Uterus (tissue), 4 donors: ENCODE data around the gene FBRS. TPM values are rescaled to one million over a fixed set of nuclear protein-coding genes. Genes with fewer than 3 reads are reported as not detected.

Experiments used
- DNase-seq, 2 donors: peaks; one replicate each; pipeline ENCODE4 v3.0.0-alpha.2; 2019 to 2020
- H3K27ac ChIP-seq, 2 donors: fragments of 200-600 bp; sonication (generic); 1 replicate in 1 of 2; 2 replicates in 1 of 2; pipeline ENCODE4 v1.5.1; 2016 to 2018
- H3K27me3 ChIP-seq, 2 donors: fragments of 200-600 bp; sonication (generic); one replicate each; pipeline ENCODE4 v1.5.1; 2018 to 2019; ENCODE audit warnings: control low read depth in 1 of 2
- H3K36me3 ChIP-seq, 2 donors: fragments of 200-600 bp; sonication (generic); one replicate each; pipeline ENCODE4 v1.5.1; 2019; ENCODE audit warnings: control low read depth in 1 of 2
- H3K4me1 ChIP-seq, 2 donors: fragments of 200-600 bp; sonication (generic); one replicate each; pipeline ENCODE4 v1.5.1; 2018 to 2019; ENCODE audit warnings: control low read depth in 1 of 2
- H3K4me3 ChIP-seq, 2 donors: fragments of 200-600 bp; sonication (generic); 1 replicate in 1 of 2; 2 replicates in 1 of 2; pipeline ENCODE4 v1.5.1; 2018 to 2019; ENCODE audit warnings: mild to moderate bottlenecking in 1 of 2
- H3K9me3 ChIP-seq, 2 donors: fragments of 200-600 bp; sonication (generic); one replicate each; pipeline ENCODE4 v1.5.1; 2019; ENCODE audit warnings: control low read depth in 1 of 2
- POLR2A ChIP-seq, 2 donors: fragments of 450-650 bp; IDR thresholded peaks; one replicate each; pipeline ENCODE4 v1.6.1; 2016; ENCODE audit warnings: antibody characterized with exemption in 2 of 2, mild to moderate bottlenecking in 1 of 2, moderate library complexity in 1 of 2
- intact Hi-C: fragments of 100-400 bp; cut with DNase I; formaldehyde crosslinking; loops from one replicate; pipeline ENCODE4 v1.15.1; 2023; ENCODE audit warnings: low total_unique reads
- total RNA-seq, 4 donors: library from RNA; depleted of rRNA in 3 of 4; stranded (reverse); fragments of >200 nt in 3 of 4; gene quantifications; one replicate each; pipeline versions ENCODE4 v1.1.0 to v1.2.4, GENCODE V29; 2014 to 2023
- TF ChIP-seq, protein P1 (sequence below), 4 experiments: fragments of 200-600 bp in 2 of 4; fragments of 450-650 bp in 2 of 4; sonication (generic) in 2 of 4; IDR thresholded peaks; one replicate each; pipeline ENCODE4 v1.5.1; 2016 to 2019; ENCODE audit warnings: antibody characterized with exemption in 4 of 4, mild to moderate bottlenecking in 2 of 4, moderate library complexity in 1 of 4
- donor health status: DM: yes; HTN: yes; CAD: no.

FBRS gene
- total RNA-seq, 4 donors from 2014 or later, result 8.5 to 78.4 (median 16.5) TPM

DNA sequence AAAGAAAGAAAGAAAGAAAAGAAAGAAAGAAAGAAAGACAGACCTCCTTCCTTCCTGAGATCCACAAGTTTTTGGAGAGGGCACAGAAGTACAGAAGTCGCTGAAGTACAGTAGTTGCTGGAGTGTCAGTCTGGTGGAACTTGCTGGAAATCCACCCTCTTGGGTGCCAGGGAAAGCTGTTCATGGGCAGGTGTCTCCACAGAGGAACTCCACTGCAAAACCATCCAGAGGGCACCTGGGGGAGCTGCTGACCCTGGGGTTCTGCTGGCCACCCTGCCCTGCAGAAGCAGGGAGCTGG lies 11.0 kb upstream of the FBRS start:
- H3K4me3 ChIP-seq, result no peak overlapping the region
- no peak for DNase-seq
- TF ChIP-seq, protein P1, sequence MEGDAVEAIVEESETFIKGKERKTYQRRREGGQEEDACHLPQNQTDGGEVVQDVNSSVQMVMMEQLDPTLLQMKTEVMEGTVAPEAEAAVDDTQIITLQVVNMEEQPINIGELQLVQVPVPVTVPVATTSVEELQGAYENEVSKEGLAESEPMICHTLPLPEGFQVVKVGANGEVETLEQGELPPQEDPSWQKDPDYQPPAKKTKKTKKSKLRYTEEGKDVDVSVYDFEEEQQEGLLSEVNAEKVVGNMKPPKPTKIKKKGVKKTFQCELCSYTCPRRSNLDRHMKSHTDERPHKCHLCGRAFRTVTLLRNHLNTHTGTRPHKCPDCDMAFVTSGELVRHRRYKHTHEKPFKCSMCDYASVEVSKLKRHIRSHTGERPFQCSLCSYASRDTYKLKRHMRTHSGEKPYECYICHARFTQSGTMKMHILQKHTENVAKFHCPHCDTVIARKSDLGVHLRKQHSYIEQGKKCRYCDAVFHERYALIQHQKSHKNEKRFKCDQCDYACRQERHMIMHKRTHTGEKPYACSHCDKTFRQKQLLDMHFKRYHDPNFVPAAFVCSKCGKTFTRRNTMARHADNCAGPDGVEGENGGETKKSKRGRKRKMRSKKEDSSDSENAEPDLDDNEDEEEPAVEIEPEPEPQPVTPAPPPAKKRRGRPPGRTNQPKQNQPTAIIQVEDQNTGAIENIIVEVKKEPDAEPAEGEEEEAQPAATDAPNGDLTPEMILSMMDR (IDR thresholded peaks at IDR 0.05), result no peak
- no peak for TF ChIP-seq POLR2A (IDR thresholded peaks at IDR 0.05)
- H3K4me1 ChIP-seq, result peaks cover 0 to 7% of the 10 kb centered on the region in 2 donors
- H3K9me3 ChIP-seq, result no peaks in the 10 kb centered on the region
- H3K36me3 ChIP-seq, result no peaks in the 10 kb centered on the region
- H3K27ac ChIP-seq, result no peak overlapping the region
- intact Hi-C loops, result no loop called here
- no peaks in the 10 kb centered on the region for H3K27me3 ChIP-seq

DNA sequence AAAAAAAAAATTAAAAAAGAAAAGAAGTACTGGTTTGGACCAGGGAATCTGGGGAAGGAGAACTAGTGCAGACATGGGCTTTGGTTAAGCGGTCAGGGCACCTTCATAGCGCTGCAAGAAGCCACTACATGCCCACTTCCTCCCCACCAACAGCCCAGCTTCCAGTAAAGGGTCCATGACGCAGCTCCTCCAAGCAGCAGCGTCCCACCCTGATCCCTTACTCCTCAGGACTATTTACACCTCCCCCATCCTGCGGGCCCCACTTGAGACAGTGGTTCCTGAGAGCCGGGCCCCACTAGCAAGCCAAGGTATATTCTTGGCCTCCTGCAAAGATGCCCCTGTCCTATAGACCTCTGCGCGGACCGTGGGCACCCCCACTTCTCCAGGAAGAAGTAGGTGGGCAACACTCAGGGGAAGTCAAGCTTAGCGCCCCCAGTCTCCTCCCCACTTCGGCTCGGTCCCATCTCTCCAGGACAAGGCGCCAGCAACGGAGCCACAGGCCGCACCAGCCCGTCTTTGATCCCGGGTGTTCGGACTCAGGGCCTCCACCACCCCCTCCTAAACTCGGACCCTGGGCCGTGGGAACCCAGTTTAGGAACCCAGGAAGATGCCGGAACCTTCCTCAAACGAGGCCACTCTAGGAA lies 8.4 kb upstream of the FBRS start:
- H3K4me3 ChIP-seq, result peak overlapping the region; percentile 47 to 77
- TF ChIP-seq, protein P1 (IDR thresholded peaks at IDR 0.05), result no peak
- TF ChIP-seq POLR2A (IDR thresholded peaks at IDR 0.05), result no peak
- intact Hi-C loops, result no loop called here
- peak overlapping the region; percentile 91 to 95 for H3K27ac ChIP-seq
- no peak for DNase-seq
- peaks cover 0 to 7% of the 10 kb centered on the region in 2 donors for H3K4me1 ChIP-seq
- no peaks in the 10 kb centered on the region for H3K9me3 ChIP-seq
- no peaks in the 10 kb centered on the region for H3K27me3 ChIP-seq
- H3K36me3 ChIP-seq, result no peaks in the 10 kb centered on the region

GRCh38 chr16:30650369-30651123 lies 7.7 kb upstream of the FBRS start, which contains the start of gene PRR14:
Gene PRR14, plus strand, starts transcription at chr16:30650960. Its CDS starts 686 bp downstream, at chr16:30651646.
- intact Hi-C loops, result no loop called here
- Histone ChIP-seq H3K27me3 (no peaks in the 10 kb centered on the region), H3K27ac (peak within 1 kb of the TSS; percentile 94 to 95), H3K9me3 (no peaks in the 10 kb centered on the region), H3K36me3 (no peaks in the 10 kb centered on the region), H3K4me1 (peaks cover 0 to 7% of the 10 kb centered on the region in 2 donors), H3K4me3 (peak within 1 kb of the TSS; percentile 77 to 83)
- TF ChIP-seq, protein P1 (IDR thresholded peaks at IDR 0.05), result peak in 3 of 4 experiments; percentile 38 to 65 (median 42)
- peak; percentile 31 to 54 for TF ChIP-seq POLR2A (IDR thresholded peaks at IDR 0.05)
- peak; percentile 100 for DNase-seq

GRCh38 chr16:30651124-30652004 lies 6.9 kb upstream of the FBRS start:
- Histone ChIP-seq H3K9me3 (no peaks in the 10 kb centered on the region), H3K36me3 (no peaks in the 10 kb centered on the region), H3K27me3 (no peaks in the 10 kb centered on the region), H3K27ac (peak overlapping the region; percentile 94 to 95), H3K4me3 (peak overlapping the region; percentile 77 to 83), H3K4me1 (peaks cover 0 to 7% of the 10 kb centered on the region in 2 donors)
- intact Hi-C loops, result no loop called here
- TF ChIP-seq POLR2A (IDR thresholded peaks at IDR 0.05), result no peak
- TF ChIP-seq, protein P1 (IDR thresholded peaks at IDR 0.05), result peak; percentile 29 to 63 (median 52)
- peak; percentile 60 to 68 for DNase-seq
